WTC11 (cell line): Measurements from ENCODE around the gene NINL. TPM values are rescaled to one million over a fixed set of nuclear protein-coding genes. Genes with fewer than 3 reads are reported as not detected.

ENCODE experiments used
- ATAC-seq: fragments of 200-7000 bp; cut with Tn5 transposase; 2 replicates; pipeline ENCODE4 v1.10.0; 2021; ENCODE audit warnings: mild to moderate bottlenecking, moderate library complexity
- CTCF ChIA-PET: fragments of 300-600 bp; sonication (Branson Sonifier 250); formaldehyde crosslinking; loops from one replicate; lab custom pipeline; 2021; ENCODE audit warnings: antibody characterized with exemption; lab: Charles Lee
- POLR2A ChIA-PET: fragments of 350-600 bp; sonication (Branson Sonifier 250); formaldehyde crosslinking; loops from one replicate; lab custom pipeline; 2021; ENCODE audit warnings: antibody characterized with exemption; lab: Charles Lee
- DNase-seq: peaks from one replicate; pipeline ENCODE4 v3.0.0; 2021; ENCODE audit warnings: low spot score
- H3K27ac Mint-ChIP-seq: 2 replicates; pipeline ENCODE4 v1.8.0; 2021; ENCODE audit warnings: mixed read lengths
- H3K27me3 Mint-ChIP-seq: 2 replicates; pipeline ENCODE4 v1.8.0; 2021; ENCODE audit warnings: low read depth, mild to moderate bottlenecking, moderate library complexity, mixed read lengths
- H3K36me3 Mint-ChIP-seq: 2 replicates; pipeline ENCODE4 v1.8.0; 2021; ENCODE audit warnings: mixed read lengths
- H3K4me1 Mint-ChIP-seq: 2 replicates; pipeline ENCODE4 v1.8.0; 2022; ENCODE audit warnings: mixed read lengths
- H3K4me3 Mint-ChIP-seq: 2 replicates; pipeline ENCODE4 v1.8.0; 2021; ENCODE audit warnings: mild to moderate bottlenecking, moderate library complexity, mixed read lengths
- H3K9me3 Mint-ChIP-seq: 2 replicates; pipeline ENCODE4 v1.8.0; 2021; ENCODE audit warnings: mixed read lengths
- CDX4 ChIP-seq: fragments of 250-450 bp; sonication (Bioruptor Pico); IDR thresholded peaks from 2 replicates; pipeline ENCODE4 v1.9.0; 2021; ENCODE audit warnings: moderate library complexity, mild to moderate bottlenecking, inconsistent platforms, borderline replicate concordance
- CREM ChIP-seq: sonication (generic); formaldehyde crosslinking; IDR thresholded peaks from 2 replicates; pipeline ENCODE4 v1.8.1; 2022; ENCODE audit warnings: mild to moderate bottlenecking, missing genetic modification reagents, moderate library complexity
- FOXP1 ChIP-seq: sonication (generic); formaldehyde crosslinking; IDR thresholded peaks from 2 replicates; pipeline ENCODE4 v1.8.0; 2022; ENCODE audit warnings: missing genetic modification reagents, mild to moderate bottlenecking, moderate library complexity, borderline replicate concordance
- GABPB1 ChIP-seq: sonication (generic); formaldehyde crosslinking; IDR thresholded peaks from 2 replicates; pipeline ENCODE4 v1.8.1; 2023; ENCODE audit warnings: mild to moderate bottlenecking, missing genetic modification reagents
- HMGA2 ChIP-seq: fragments of 250-450 bp; sonication (Bioruptor Pico); IDR thresholded peaks from 2 replicates; pipeline ENCODE4 v1.4.0; 2021; ENCODE audit warnings: mild to moderate bottlenecking, moderate library complexity
- NFYB ChIP-seq: sonication (generic); formaldehyde crosslinking; conservative IDR thresholded peaks from 2 replicates; pipeline ENCODE4 v1.8.0; 2022; ENCODE audit warnings: low read depth, missing genetic modification reagents
- NR2C2 ChIP-seq: sonication (generic); formaldehyde crosslinking; IDR thresholded peaks from 2 replicates; pipeline ENCODE4 v1.8.0; 2022; ENCODE audit warnings: mild to moderate bottlenecking, missing genetic modification reagents
- PREB ChIP-seq: sonication (generic); formaldehyde crosslinking; IDR thresholded peaks from 2 replicates; pipeline ENCODE4 v1.8.1; 2022; ENCODE audit warnings: mild to moderate bottlenecking, missing genetic modification reagents, moderate library complexity, borderline replicate concordance
- PRRX2 ChIP-seq: fragments of 250-450 bp; sonication (Bioruptor Pico); IDR thresholded peaks from 2 replicates; pipeline ENCODE4 v1.8.0; 2021; ENCODE audit warnings: mild to moderate bottlenecking
- RORB ChIP-seq: fragments of 250-450 bp; sonication (Bioruptor Pico); IDR thresholded peaks from 2 replicates; pipeline ENCODE4 v1.9.0; 2021; ENCODE audit warnings: mild to moderate bottlenecking
- SMAD4 ChIP-seq: sonication (generic); formaldehyde crosslinking; IDR thresholded peaks from 2 replicates; pipeline ENCODE4 v1.8.0; 2022; ENCODE audit warnings: mild to moderate bottlenecking, missing genetic modification reagents
- SP1 ChIP-seq: sonication (generic); formaldehyde crosslinking; conservative IDR thresholded peaks from 2 replicates; pipeline ENCODE4 v1.8.1; 2022; ENCODE audit warnings: missing genetic modification reagents
- STAT6 ChIP-seq: sonication (generic); formaldehyde crosslinking; conservative IDR thresholded peaks from 2 replicates; pipeline ENCODE4 v1.8.1; 2023; ENCODE audit warnings: mild to moderate bottlenecking, low read depth, missing genetic modification reagents, moderate library complexity
- TEAD4 ChIP-seq: sonication (generic); formaldehyde crosslinking; IDR thresholded peaks from 2 replicates; pipeline ENCODE4 v1.8.0; 2022; ENCODE audit warnings: mild to moderate bottlenecking, missing genetic modification reagents
- TP53 ChIP-seq: sonication (generic); formaldehyde crosslinking; IDR thresholded peaks from 2 replicates; pipeline ENCODE4 v1.8.1; 2023; ENCODE audit warnings: mild to moderate bottlenecking, missing genetic modification reagents
- USF1 ChIP-seq: sonication (generic); formaldehyde crosslinking; IDR thresholded peaks from 2 replicates; pipeline ENCODE4 v1.8.0; 2022; ENCODE audit warnings: mild to moderate bottlenecking, missing genetic modification reagents
- ZNF232 ChIP-seq: sonication (generic); formaldehyde crosslinking; IDR thresholded peaks from 2 replicates; pipeline ENCODE4 v1.8.0; 2022; ENCODE audit warnings: mild to moderate bottlenecking, missing genetic modification reagents
- ZNF317 ChIP-seq: sonication (generic); formaldehyde crosslinking; IDR thresholded peaks from 2 replicates; pipeline ENCODE4 v1.8.1; 2023; ENCODE audit warnings: low read depth, mild to moderate bottlenecking, moderate library complexity, missing genetic modification reagents, borderline replicate concordance
- ZNF416 ChIP-seq: fragments of 250-450 bp; sonication (Bioruptor Pico); IDR thresholded peaks from 2 replicates; pipeline ENCODE4 v1.9.0; 2021; ENCODE audit warnings: mild to moderate bottlenecking, inconsistent platforms
- ZNF423 ChIP-seq: fragments of 250-450 bp; sonication (Bioruptor Pico); IDR thresholded peaks from 2 replicates; pipeline ENCODE4 v2.1.2; 2022; ENCODE audit warnings: mild to moderate bottlenecking, moderate library complexity
- ZNF671 ChIP-seq: fragments of 250-450 bp; sonication (Bioruptor Pico); IDR thresholded peaks from 2 replicates; pipeline ENCODE4 v1.8.0; 2021; ENCODE audit warnings: mild to moderate bottlenecking
- total RNA-seq: library from RNA; stranded (reverse); gene quantifications from 3 replicates; pipeline ENCODE4 v1.2.3, GENCODE V29; 2021
- TF ChIP-seq, protein P1 (sequence below): sonication (generic); formaldehyde crosslinking; IDR thresholded peaks from 2 replicates; pipeline ENCODE4 v1.8.1; 2022; ENCODE audit warnings: mild to moderate bottlenecking, moderate library complexity, missing genetic modification reagents
- TF ChIP-seq, protein P2 (sequence below): sonication (generic); formaldehyde crosslinking; IDR thresholded peaks from 2 replicates; pipeline ENCODE4 v1.8.1; 2023; ENCODE audit warnings: mild to moderate bottlenecking, missing genetic modification reagents, borderline replicate concordance

Gene NINL
- total RNA-seq, 1 experiment from 2014 or later, result 36.0 TPM

GRCh38 chr20:25580711-25581110, 4.6 kb downstream of the NINL start (continued):
- TF ChIP-seq CREM (no peak), SMAD4 (no peak), NR2C2 (CRISPR knock-in tag) (no peak)
- TF ChIP-seq, protein P1, sequence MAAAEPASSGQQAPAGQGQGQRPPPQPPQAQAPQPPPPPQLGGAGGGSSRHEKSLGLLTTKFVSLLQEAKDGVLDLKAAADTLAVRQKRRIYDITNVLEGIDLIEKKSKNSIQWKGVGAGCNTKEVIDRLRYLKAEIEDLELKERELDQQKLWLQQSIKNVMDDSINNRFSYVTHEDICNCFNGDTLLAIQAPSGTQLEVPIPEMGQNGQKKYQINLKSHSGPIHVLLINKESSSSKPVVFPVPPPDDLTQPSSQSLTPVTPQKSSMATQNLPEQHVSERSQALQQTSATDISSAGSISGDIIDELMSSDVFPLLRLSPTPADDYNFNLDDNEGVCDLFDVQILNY (CRISPR knock-in tag), result no peak
- TF ChIP-seq, all 79 proteins: peak for 0

DNA sequence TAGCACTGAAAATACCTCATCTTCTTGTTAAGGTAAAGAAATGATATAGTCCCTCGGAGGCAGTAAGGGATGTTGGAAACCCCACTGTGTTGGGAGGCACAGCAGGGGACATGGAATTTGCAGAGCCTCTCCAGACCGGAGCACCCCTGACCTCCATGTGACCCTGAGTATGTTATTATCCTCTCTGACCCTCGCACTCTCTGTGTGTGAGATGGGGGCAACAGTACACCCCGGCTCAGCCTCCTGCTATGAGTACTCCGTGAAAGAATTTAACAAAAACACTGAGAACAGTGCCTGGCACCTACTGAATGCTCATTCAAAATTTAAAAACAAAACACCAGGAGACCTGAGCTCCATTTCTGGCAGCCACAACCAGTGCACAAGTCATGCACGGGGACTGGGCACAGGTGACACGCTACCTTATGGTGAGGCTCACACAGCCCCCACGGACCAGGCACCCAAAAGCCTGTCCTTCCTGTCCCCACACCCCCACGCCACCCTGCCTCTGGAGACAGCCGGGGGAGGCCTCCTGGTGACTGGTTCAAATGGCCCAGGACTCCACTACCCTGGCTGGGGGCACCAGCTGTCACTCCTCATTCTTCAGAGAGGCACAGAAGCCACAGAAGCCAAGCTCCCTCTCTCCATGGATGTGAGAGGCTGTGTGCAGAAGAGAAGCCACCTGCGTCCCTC, 6.1 kb downstream of the NINL start:
- Mint-ChIP-seq H3K4me3 (no peak overlapping the region), H3K27ac (peak overlapping the region; percentile 45; the same call in 1 of the 2 replicates), H3K9me3 (no peaks in the 10 kb centered on the region), H3K36me3 (peaks cover 30% of the 10 kb centered on the region), H3K4me1 (peaks cover 35% of the 10 kb centered on the region), H3K27me3 (no peaks in the 10 kb centered on the region; the same call in 1 of the 2 replicates)
- CTCF ChIA-PET, result interaction anchor here (1.4 kb wide), 1 partner anchor 39 kb away, joined by 3 read pairs; no protein-coding TSS in a partner anchor
- TF ChIP-seq TEAD4 (CRISPR knock-in tag), result no peak
- TF ChIP-seq, protein P2, sequence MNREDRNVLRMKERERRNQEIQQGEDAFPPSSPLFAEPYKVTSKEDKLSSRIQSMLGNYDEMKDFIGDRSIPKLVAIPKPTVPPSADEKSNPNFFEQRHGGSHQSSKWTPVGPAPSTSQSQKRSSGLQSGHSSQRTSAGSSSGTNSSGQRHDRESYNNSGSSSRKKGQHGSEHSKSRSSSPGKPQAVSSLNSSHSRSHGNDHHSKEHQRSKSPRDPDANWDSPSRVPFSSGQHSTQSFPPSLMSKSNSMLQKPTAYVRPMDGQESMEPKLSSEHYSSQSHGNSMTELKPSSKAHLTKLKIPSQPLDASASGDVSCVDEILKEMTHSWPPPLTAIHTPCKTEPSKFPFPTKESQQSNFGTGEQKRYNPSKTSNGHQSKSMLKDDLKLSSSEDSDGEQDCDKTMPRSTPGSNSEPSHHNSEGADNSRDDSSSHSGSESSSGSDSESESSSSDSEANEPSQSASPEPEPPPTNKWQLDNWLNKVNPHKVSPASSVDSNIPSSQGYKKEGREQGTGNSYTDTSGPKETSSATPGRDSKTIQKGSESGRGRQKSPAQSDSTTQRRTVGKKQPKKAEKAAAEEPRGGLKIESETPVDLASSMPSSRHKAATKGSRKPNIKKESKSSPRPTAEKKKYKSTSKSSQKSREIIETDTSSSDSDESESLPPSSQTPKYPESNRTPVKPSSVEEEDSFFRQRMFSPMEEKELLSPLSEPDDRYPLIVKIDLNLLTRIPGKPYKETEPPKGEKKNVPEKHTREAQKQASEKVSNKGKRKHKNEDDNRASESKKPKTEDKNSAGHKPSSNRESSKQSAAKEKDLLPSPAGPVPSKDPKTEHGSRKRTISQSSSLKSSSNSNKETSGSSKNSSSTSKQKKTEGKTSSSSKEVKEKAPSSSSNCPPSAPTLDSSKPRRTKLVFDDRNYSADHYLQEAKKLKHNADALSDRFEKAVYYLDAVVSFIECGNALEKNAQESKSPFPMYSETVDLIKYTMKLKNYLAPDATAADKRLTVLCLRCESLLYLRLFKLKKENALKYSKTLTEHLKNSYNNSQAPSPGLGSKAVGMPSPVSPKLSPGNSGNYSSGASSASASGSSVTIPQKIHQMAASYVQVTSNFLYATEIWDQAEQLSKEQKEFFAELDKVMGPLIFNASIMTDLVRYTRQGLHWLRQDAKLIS, result no peak
- TF ChIP-seq ZNF232 (CRISPR knock-in tag), result no peak
- TF ChIP-seq FOXP1 (CRISPR knock-in tag), result no peak
- TF ChIP-seq PREB (CRISPR knock-in tag), result no peak
- no peak for TF ChIP-seq HMGA2 (CRISPR knock-in tag)
- TF ChIP-seq PRRX2, result no peak
- DNase-seq (peak; percentile 30), ATAC-seq (peak; percentile 63)
- POLR2A ChIA-PET, result interaction anchor here (0.7 kb wide), 1 partner anchor 164 kb away, joined by 5 read pairs; no protein-coding TSS in a partner anchor

- POLR2A ChIA-PET, result interaction anchor here (0.5 kb wide), 1 partner anchor 38 kb away, joined by 3 read pairs; no protein-coding TSS in a partner anchor
- H3K27me3 Mint-ChIP-seq, result no peaks in the 10 kb centered on the region
- TF ChIP-seq ZNF317 (no peak), USF1 (CRISPR knock-in tag) (no peak), ZNF671 (CRISPR knock-in tag) (no peak), RORB (no peak), PRRX2 (no peak), STAT6 (CRISPR knock-in tag) (no peak), ZNF423 (CRISPR knock-in tag) (no peak), NFYB (CRISPR knock-in tag) (no peak), GABPB1 (CRISPR knock-in tag) (no peak), ZNF416 (CRISPR knock-in tag) (no peak), SP1 (CRISPR knock-in tag) (no peak), TP53 (no peak), CDX4 (CRISPR knock-in tag) (no peak), CREM (no peak)
Measured at GRCh38 chr20:25576783-25577530, 8.4 kb downstream of the NINL start.

More at GRCh38 chr20:25576783-25577530, 8.4 kb downstream of the NINL start:
- Mint-ChIP-seq H3K27ac (no peak overlapping the region), H3K4me3 (no peak overlapping the region), H3K36me3 (peaks cover 20% of the 10 kb centered on the region), H3K9me3 (no peaks in the 10 kb centered on the region), H3K4me1 (peaks cover 24% of the 10 kb centered on the region)
- ATAC-seq (no peak), DNase-seq (no peak)
- CTCF ChIA-PET, result interaction anchor here (0.9 kb wide), 1 partner anchor 107 kb away, joined by 3 read pairs; no protein-coding TSS in a partner anchor
